Effector CD8-positive, alpha-beta T cell (primary cell): ENCODE data around the gene IFT57.
"Not testable (repeated sequence)": the region's sequence is repeated elsewhere in the genome, so short reads cannot be mapped to it uniquely, and the experiment has no call there.

Experiments
- DNase-seq: peaks from one replicate; lab custom pipeline; 2025; lab: John Stamatoyannopoulos, UW

Gene IFT57

DNA sequence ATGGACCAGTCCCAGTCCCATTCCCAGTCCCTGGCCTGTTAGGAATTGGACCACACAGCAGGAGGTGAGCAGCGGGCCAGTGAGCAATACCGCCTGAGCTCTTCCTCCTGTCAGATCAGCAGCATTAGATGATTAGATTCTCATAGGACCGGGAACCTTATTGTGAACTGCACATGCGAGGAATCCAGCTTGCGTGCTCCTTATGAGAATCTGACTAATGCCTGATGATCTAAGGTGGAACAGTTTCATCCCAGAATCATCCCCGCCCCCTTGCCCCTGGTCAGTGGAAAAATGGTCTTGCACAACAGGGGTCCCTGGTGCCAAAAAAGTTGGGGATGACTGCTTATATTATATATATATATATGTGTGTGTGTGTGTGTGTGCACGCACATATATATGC, 63.1 kb downstream of the IFT57 start:
- no peak for DNase-seq

DNA sequence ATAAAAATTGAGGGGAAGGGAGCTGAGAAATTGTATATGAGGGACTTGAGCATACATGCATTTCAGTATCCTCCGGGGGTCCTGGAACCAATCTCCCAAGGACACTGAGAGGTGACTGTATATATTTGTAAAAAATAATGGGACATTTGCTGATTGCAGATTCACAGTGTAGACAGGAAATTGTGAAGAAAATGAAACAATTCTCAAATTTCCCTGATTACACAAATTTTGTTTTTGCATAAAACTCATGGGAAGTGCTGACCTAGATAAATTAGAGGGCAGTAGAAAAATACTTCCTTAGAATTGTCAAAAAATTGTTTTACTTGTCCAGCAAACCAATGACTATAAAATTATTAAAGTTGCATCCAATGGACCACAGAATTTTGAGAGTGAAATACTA, 64.0 kb downstream of the IFT57 start:
- DNase-seq: no peak

DNA sequence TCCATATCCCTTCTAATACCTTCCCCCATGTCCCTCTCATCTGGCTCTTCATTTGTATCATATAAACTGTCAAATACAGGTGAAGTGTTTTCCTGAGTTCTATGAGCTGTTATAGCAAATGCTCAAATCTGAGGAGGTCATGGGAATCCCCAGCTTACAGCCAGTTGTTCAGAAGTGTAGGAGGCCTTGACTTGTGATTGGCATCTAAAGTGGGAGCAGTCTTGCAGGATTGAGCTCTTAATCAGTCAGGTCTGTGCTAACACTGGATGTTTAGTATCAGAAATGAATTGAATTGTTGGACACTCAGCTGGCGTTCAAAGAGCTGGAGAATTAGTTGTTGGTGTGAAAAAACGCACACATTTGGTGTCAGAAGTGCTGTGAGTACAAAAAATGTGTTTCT, 65.0 kb downstream of the IFT57 start:
- DNase-seq: no peak

DNA sequence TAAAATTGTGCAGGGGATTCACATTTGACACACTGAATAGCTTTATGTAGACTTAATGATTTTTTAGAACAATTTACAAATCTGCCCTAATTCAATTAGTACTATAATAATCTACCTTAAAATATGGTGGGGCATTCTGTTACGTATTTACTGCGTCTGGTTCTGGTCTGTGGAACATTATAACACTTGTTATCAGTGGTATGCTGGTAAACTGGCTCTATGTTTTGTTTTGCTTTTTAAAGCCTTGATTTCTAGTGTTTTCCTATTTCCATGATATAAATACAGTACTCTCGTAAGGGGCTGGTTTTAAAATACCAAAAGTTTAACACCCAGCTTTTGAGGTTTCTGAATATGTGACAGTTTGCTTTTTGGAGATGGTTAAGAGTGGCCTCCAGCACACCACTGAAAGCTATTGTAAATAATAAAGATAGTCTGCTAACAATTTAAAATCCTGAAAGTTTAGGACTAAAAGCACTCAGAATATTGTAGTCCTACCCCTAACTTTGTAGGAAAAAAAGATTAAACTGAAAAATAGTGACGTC, 65.8 kb downstream of the IFT57 start:
- DNase-seq: no peak

DNA sequence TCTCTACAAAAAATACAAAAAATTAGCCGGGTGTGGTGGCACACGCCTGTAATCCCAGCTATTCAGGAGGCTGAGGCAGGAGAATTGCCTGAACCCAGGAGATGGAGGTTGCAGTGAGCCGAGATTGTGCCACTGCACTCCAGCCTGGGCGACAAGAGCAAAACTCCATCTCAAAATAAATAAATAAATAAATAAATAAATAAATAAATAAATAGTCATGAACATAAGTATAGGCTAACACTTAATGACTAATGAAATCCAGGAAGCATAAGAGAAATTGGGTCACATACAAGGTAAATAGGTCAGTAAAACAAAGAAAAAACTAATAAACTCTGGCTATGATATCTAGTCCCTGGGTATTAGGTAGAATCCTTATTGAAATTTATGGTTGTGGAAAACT, 66.6 kb downstream of the IFT57 start:
- DNase-seq: not testable (repeated sequence)

DNA sequence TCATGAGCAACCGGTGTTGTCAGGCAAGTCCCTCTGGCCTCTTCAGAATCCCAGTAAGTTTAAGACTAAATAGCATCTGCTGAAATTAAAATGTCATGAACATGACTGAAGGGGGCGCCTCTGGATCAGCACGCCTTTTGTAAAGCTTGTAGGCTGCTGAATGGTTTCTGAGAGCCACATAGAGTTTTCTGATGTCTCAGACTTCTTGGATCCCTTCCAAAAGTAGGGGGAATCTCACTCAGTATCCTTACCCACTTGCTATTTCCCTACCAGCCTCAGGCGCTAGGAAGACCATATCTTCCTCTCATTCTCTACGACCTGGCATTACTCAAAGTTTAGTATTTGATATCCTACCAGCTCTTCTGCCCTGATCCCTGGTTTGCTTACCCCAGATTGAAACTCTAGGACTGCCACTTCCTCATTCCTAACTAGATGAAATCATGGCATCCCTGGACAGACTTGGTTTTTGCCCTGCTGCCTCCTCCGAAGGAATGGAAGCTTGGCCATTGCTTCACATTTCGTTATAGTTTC, 68.7 kb downstream of the IFT57 start:
- peak; percentile 1 for DNase-seq

DNA sequence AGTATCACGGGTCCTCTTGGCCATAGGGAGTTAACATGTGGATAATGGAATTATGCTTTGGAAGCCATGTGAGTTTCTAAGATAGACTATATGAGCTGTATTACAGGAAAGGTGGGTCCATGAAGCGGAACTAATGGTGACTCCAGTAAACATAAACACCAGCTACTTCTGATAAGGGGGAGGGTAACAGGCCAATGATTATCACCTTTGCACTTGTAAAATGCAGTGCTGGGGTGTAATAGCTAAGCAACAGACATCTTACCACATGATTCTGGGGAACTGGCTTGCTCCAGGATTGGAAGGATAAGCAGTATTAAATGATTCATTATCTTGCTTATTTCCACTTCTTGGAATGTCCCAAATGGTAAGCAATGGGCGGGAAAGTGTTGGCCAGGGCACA, 70.0 kb downstream of the IFT57 start:
- DNase-seq: no peak

DNA sequence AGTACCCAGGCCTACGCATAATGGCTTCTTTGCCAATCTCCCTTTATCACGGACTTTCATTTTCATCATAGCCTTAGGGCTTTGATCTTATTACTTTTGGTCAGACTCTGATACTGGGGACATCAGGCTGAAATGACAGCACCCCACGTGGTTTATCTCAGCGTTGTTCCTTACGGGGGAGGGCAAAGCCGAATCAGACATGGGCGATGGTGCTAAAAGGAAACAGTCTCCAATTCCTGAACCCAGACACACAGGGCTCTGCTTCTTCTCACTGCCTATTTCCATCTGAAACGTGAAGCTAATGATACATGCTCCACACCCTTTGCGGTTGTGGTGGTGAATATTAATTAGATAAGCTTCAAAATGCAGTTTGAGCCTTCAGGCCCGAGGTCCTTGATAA, 72.0 kb downstream of the IFT57 start:
- no peak for DNase-seq

DNA sequence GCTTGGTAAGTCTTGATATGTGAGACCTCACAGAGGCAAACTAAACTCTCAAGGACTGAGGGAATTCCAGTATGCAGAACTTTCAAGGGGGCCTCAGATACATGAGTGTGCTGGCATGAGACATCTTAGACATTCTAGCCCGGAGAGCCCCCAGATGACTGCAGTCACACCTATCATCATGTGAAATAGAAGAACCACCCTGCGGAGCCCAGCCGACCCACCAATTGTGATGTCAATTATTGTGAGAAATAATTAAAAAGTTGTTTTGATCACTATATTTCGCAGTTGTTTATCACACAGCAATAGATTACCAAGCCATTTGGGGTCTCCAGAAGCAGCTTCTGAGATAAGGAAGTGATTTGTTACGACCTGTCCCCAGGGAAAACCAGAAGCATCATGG, 76.1 kb downstream of the IFT57 start:
- DNase-seq: no peak

DNA sequence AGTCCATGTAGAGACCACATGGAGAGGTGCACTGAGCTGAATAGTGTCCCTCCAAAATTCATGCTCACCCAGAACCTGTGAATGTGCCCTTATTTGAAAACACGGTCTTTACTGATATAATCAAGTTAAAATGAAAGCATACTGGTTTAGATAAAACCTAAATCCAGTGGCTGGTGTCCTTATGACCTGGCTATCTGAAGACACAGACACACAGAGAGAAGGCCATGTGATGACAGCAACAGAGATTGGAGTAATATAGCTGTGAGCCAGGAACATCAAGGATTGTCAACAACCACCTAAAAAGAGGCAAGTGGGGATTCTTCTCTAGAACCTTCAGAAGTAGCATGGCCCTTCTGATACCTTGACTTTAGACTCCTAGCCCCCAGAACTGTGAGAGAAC, 76.6 kb downstream of the IFT57 start:
- DNase-seq: no peak

DNA sequence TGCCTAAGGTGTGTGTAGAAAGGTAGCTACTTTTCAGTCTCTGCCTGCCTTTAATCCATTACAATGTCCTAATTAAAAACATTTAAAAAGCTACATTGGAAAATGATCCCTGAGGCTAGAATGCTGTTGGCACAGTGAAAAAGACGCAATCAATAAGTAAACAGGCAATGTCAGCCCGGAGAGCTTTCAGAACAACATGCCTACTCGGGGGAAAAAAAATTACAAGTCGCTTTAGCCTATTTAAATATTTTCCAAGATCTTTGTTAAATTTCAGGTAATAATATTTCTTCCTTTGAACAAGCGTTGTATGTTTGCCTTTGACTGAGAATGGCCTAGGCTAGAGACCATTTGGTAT, 84.8 kb downstream of the IFT57 start:
- DNase-seq: no peak

DNA sequence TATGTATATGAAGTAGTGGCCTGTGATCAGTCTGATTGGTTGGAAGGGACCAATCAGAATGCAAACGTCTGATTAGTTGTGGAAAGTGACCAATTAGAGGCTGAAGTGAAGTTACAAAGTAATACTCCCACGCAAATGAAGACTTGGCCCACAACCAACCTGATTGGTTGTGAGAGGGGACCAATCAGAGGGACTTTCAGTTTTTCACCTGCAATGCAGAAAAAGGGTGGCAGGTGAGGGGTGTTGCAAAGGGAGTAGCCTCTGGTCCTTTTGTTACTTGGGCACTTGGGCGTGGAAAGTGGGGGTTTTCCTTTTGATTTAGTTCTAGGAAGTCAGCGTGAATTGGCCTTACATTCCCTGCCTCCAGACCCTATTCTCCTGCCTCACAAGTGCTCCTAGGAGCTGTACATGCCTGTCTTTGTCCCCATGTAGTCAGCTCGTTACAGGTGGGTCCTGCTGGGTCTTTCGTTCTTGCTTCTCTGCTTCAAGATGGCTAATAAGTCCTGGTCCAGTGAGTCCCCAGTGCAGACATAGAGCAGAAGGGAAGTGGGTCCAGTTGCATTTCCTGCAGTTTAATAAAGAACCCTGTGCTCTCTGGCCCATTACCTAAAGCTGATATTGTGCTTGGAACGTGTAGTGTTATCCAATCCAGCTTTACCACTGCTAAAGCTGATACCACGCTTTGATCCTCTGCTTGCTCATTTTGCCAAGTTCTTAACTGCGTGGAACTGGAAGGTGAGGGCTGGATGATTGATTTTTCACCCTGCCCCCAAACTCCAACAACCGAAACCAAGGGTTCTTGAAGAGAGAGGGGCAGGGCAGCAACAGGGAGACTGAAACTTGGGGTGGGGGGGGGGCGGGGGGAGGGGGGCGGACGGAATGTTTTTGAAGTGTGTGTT, 85.4 kb downstream of the IFT57 start:
- no peak for DNase-seq

DNA sequence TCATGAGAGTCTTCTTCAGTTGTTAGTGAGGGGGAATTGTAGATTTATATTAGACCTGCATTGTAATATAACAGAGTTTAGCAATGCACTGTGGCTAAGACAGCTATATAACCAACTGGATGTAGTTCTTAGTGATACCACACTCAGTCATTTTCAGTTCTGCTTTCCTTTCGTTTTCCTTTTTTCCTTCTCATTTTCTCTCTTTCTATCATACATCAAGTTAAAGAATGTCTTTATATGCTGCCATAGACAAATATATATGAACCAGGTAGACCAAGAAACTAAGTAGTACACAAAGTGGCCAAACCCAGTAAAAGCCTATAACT, 87.7 kb downstream of the IFT57 start:
- no peak for DNase-seq

DNA sequence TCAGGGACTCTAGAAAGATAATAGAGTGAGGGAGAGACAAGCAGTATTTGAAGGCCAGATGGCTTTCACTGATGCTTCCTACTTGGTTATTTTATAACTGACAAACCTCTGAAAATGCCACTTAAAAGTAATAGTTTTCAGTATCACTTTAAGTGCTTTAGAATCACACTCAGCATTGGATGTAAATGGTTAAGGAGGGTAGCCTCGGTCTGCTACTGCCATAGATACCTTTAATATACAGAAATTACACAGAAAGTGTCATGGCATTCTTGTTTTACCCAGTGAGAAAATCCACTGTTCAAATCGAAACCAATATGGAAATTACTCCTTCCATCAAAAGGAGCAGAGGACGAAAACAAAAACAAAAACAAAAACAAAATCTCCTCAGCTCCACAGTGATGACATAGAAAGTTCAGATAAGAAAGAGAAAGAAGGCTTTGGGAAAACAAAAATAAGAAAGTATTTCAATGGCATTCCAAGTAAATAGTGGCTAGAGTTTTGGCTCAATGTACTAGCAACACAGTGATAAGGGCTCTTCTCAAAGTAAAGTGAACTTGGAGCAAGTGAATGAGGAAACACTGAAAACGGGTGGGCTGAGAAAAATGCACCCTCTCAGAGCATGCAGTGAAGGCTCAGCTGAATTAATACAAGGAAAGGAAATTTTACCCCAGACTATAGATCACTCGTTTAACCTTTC, 88.2 kb downstream of the IFT57 start:
- no peak for DNase-seq

DNA sequence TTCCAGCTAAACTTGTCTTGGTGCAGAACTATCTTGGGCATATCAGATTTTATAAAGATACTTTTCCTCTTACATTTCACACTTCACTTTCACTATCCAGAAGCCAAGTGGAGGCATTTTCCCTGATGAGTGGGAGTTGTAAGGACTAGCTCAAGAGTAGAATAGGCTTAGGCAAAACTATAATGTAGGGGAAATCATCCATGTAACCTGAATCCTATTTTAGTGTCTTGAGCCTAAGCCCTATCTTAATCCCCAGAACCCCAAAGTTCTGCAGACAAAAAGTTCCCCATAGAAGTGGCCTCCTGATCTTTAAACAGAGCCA, 89.2 kb downstream of the IFT57 start:
- no peak for DNase-seq

DNA sequence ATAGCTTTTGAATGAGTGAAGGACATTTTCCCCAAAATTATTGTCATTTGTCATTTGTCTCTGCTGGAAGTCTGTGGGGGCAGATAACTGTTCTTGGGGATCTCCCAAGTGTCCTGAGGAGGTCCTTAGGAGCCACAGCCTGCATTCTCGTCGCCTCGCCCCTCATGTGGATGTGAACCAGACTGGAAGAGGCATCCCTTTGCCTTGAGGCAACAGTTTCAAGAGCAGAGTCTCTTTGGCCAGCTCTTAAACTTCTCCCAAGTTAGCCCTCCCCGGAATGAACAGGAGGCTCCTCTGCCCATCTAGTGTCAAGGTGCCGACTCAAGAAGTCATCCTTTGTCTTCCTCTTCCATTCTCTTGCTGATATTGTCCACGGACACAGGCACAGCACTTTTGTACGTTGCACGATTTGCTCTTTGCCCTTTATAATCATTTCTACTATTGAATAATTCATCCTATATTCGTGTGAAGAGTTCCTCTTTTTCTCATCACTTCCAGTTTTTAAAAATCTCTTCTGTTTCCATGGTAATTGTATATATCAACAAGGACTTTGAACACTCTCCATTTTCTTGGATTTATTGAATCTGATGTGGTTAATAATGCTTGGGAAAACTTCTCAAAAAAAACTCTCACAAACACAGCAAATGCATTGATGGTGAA, 90.6 kb downstream of the IFT57 start:
- no peak for DNase-seq

DNA sequence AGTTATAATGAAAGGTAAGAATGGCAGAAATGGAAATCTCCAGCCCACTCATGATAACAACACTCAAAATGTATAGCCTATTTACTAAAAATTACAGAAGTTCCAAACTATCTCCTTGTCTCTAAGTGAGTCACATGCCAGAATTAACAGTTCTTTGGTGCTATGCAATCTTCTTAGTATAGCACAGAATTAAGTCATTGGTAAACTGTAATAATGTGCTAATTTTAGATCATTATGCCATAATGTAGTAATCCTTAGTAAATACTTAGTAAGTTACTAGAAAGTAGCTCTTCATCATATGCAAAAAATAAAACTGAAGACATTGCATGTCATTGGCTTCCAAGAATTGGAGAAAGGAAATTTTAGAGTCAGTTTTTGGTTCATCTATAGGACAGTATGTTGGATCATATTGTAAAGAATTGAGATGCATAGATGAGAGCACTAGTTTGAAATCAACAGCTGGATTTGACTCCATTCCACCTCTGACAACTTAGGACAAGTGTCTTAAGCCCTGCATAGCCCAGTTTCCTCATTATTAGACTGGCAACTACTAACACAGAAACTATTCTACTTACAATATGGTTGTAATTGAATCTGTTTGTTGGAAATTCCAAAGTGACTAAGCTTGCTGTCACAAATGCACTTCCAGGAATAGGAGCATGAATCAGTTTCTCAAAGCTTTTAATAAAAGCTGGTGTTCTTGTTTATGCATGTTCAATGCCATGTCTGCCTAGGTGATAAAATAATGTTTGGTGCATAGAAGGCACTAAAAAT, 91.3 kb downstream of the IFT57 start:
- no peak for DNase-seq

DNA sequence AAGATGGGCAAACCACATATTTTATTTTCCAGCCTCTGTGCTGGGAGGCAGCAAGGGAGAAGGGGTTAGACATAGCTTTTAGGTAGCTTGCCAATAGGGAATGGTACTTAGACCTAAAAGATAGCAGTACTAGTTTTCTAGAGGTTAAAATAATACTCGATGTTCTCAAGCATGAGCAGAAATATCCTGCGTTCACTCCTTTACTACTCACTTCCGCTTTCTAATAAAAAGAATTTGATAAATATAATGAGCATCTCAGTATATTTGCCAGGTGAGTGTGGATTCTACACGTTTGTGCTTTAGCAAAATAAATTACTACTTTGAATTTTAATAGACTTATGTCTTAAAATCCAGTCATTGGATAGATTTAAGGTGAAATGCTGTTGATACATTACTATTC, 92.0 kb downstream of the IFT57 start:
- DNase-seq: no peak

DNA sequence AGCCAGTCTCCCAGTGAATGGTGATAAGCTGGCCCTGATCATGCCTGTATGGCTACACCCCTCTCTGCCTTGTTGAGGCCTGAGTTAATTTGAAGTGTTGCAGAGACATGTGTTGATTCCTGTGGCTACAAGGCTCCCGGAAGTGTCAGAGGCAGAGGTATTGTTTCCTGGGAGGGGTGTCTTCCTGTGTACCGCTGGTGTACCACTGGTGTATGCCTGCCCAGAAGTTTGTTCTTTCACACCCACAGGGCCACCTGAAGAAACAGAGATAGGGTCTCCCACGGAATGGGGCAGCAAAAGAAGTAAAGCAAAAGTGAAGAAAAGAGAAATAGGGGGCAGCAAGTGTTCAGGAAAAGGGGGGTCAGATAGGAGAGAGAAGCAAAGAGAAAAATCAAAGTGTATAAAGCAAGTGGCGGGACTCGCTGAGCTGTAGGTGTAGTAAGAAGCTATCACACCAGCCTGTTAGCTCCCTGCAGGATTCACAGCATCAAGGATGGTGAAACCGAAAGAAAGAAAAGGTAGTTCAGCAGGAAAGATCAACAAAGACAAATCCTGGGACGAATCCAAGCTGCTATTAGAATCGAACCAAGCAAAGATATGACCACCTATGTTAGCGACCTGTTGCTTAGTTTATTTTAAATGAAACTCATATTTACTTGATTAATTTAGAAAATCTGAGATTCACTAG, 94.8 kb downstream of the IFT57 start:
- DNase-seq: peak; percentile 17

DNA sequence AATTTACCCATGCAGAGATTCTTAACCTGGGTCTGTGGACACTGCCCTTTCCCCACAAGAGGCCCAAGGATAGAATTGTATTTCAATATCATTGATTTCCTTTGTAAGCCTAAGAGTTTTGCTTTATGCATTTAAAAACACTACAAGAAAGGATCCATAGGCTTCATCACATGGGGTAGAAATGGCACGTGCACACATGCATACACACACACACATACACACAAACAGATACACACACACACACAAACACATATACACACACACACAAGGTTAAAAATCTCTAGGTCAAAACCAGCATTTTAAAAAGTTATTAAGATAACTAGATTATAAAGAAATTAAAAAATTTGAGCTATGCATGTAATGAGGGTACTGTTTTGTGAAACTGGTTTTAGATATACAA, 95.9 kb downstream of the IFT57 start:
- no peak for DNase-seq

DNA sequence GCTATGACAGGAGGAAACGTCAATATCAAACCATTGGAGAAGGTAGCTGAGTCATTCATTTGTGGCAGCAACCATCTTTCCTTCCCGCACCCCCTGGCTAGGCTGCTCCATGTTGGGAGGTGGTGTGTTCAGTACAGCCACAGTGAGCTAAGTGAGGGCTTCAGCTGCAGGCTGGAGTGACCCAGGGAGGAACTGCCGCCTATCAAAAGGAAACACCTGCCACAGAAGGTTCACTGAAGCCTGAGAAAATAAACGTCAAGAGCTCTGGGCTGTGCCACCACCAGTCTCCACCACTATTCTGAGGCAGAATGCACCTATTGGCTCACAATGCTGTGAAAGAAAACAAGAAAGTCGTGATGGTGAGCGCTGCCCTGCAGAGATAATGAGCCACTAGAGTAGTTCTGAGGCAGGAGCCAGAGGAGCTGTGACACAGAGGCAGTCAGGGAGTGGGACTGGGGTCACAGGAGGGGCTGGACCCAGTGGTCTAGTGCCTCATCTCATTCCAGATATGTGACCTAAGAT, 96.6 kb downstream of the IFT57 start:
- DNase-seq: peak; percentile 13
